Stimulated activated naive B cell treated with anti-CD40 and anti-IgM and Interleukin-4, amounts not matched to agents 10 μg/mL and 1 μg/mL and 100 μg/mL, for 72 hours (primary cell): ENCODE results near the gene FOXD4L6.
"Not testable (repeated sequence)": the region's sequence is repeated elsewhere in the genome, so short reads cannot be mapped to it uniquely, and the experiment has no call there.

Experiments
- ATAC-seq, 2 donors: fragments of 150-1000 bp; cut with Tn5 transposase; replicated peaks; 2 replicates each; pipeline ENCODE4 v1.10.0; 2021; ENCODE audit warnings: moderate library complexity in 1 of 2
- DNase-seq: peaks from one replicate; pipeline ENCODE4 v3.0.0; 2021
- H3K27ac Mint-ChIP-seq: one replicate; pipeline ENCODE4 v1.8.0; 2022; ENCODE audit warnings: mild to moderate bottlenecking, mixed read lengths
- H3K27me3 Mint-ChIP-seq, 2 donors: one replicate each; pipeline ENCODE4 v1.8.0; 2022; ENCODE audit warnings: mixed read lengths in 2 of 2
- H3K36me3 Mint-ChIP-seq, 2 donors: one replicate each; pipeline ENCODE4 v1.8.0; 2022; ENCODE audit warnings: mixed read lengths in 2 of 2, mild to moderate bottlenecking in 1 of 2
- H3K4me1 Mint-ChIP-seq, 2 donors: one replicate each; pipeline ENCODE4 v1.8.0; 2022; ENCODE audit warnings: mixed read lengths in 2 of 2, mild to moderate bottlenecking in 1 of 2
- H3K4me3 Mint-ChIP-seq, 2 donors: one replicate each; pipeline ENCODE4 v1.8.0; 2022; ENCODE audit warnings: mild to moderate bottlenecking in 2 of 2, mixed read lengths in 2 of 2, moderate library complexity in 1 of 2
- H3K9me3 Mint-ChIP-seq, 2 donors: one replicate each; pipeline ENCODE4 v1.8.0; 2022; ENCODE audit warnings: mixed read lengths in 2 of 2, mild to moderate bottlenecking in 1 of 2

FOXD4L6 gene

GRCh38 chr9:41087157-41087780 lies 41.2 kb downstream of the FOXD4L6 start:
- DNase-seq, result not testable (repeated sequence)

DNA sequence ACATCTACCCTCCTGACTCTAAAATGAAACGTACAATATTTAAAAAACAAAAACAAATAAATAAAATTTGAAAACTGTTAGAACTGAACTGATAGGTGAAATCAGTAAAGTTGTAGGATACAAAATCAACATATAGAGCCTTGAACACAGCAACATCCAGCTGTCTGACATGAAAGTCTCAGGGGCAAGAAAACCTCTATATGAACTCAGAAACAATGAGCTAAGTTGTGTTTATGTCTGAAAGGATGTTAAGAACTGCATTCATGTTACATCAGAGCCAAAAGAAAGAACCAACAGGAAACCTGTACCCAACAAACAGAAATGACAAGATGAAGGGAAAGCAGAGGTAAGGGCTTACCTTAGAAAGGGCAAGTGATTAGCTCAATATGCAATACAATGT lies 41.8 kb downstream of the FOXD4L6 start:
- H3K4me3 Mint-ChIP-seq, ATAC-seq, H3K27ac Mint-ChIP-seq, H3K9me3 Mint-ChIP-seq, DNase-seq, H3K36me3 Mint-ChIP-seq: not testable (repeated sequence)
- H3K27me3 Mint-ChIP-seq, result peaks cover 22 to 32% of the 10 kb centered on the region in 2 donors
- H3K4me1 Mint-ChIP-seq, result peaks cover 5 to 11% of the 10 kb centered on the region in 2 donors

More at GRCh38 chr9:41087157-41087780, 41.2 kb downstream of the FOXD4L6 start:
- H3K27me3 Mint-ChIP-seq, result peaks cover 20 to 30% of the 10 kb centered on the region in 2 donors
- H3K4me1 Mint-ChIP-seq, result peaks cover 5 to 11% of the 10 kb centered on the region in 2 donors
- H3K9me3 Mint-ChIP-seq, H3K27ac Mint-ChIP-seq, H3K4me3 Mint-ChIP-seq, ATAC-seq, H3K36me3 Mint-ChIP-seq: not testable (repeated sequence)

DNA sequence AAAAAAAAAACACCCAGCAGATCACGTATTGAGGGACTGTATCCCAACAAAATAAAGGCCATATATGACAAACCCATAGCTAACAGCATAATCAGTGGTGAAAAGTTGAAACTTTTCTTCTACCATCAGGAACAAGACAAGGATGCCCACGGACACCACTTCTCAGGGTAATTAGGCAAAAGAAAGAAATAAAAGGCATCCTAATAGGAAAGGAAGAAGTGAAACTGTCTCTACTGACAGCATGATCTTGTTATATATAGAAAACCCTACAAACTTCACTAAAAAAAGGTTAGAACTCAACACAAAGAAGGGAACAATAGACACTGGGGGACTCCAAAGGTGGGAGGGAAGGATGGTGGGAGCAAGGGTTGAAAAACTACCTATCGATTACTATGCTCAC lies 42.3 kb downstream of the FOXD4L6 start:
- ATAC-seq, H3K36me3 Mint-ChIP-seq, DNase-seq, H3K4me3 Mint-ChIP-seq, H3K9me3 Mint-ChIP-seq, H3K27ac Mint-ChIP-seq: not testable (repeated sequence)
- peaks cover 5 to 11% of the 10 kb centered on the region in 2 donors for H3K4me1 Mint-ChIP-seq
- H3K27me3 Mint-ChIP-seq, result peaks cover 22 to 32% of the 10 kb centered on the region in 2 donors

- not testable (repeated sequence) for H3K27ac Mint-ChIP-seq, DNase-seq, H3K36me3 Mint-ChIP-seq, H3K9me3 Mint-ChIP-seq, ATAC-seq, H3K4me3 Mint-ChIP-seq, H3K4me1 Mint-ChIP-seq
- H3K27me3 Mint-ChIP-seq, result peaks cover 11 to 20% of the 10 kb centered on the region in 2 donors
These were observed 46.1 kb downstream of the FOXD4L6 start for GRCh38 chr9:41082358-41082757.

- Mint-ChIP-seq H3K4me1 (peaks cover 5 to 10% of the 10 kb centered on the region in 2 donors), H3K27me3 (peaks cover 27 to 29% of the 10 kb centered on the region in 2 donors)
- not testable (repeated sequence) for H3K4me3 Mint-ChIP-seq, H3K27ac Mint-ChIP-seq, H3K36me3 Mint-ChIP-seq, DNase-seq, ATAC-seq, H3K9me3 Mint-ChIP-seq
These were observed 49.0 kb downstream of the FOXD4L6 start for GRCh38 chr9:41079464-41079863.

DNA sequence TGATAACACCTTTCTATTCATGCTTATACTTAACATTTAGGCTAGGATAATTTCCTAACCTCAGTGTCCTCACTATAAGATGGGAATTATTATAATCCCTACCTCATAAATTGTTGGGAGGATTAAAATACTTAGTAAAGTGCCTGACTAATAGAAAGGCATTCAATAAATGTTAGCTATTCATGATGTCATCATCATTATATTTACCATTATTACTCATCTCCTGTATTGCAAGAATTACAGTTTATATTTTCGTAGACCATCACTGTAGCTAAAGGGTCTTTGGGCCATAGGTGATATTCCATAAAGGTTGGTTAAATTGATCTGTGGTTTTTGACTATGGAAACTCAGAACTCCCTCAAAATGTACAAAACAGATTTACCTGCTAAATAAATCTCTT lies 50.9 kb downstream of the FOXD4L6 start:
- Mint-ChIP-seq H3K4me1 (peaks cover 10 to 24% of the 10 kb centered on the region in 2 donors), H3K27me3 (peaks cover 37 to 40% of the 10 kb centered on the region in 2 donors)
- DNase-seq, H3K36me3 Mint-ChIP-seq, H3K4me3 Mint-ChIP-seq, H3K9me3 Mint-ChIP-seq, ATAC-seq, H3K27ac Mint-ChIP-seq: not testable (repeated sequence)
